ENCODE data around the gene ADD1.

The ADD1 gene

DNA sequence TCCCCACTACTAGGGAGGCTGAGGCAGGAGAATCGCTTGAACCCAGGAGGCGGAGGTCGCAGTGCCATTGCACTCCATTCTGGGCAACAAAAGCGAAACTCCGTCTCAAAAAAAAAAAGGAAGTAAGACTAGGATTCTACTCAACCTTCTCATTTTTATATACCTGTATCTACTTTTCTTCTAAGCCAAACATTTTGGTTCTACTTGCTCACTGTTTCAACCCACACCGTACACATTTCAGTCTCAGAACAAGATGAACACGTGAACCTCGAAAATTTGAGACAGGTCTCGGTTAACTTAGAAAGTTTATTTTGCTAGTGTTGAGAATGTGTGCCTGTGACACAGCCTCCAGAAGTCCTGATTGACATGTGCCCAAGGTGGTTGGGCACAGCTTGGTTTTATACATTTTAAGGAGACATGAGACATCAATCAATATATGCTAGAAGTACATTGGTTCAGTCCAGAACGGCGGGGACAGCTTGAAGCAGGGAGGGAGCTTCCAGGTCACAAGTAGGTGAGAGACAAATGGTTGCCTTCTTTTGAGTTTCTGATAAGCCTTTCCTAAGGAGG is 3.7 kb downstream of the ADD1 start:
- H3K9ac ChIP-seq (ENCODE audit: low read depth, low read length) = no peak overlapping the region

DNA sequence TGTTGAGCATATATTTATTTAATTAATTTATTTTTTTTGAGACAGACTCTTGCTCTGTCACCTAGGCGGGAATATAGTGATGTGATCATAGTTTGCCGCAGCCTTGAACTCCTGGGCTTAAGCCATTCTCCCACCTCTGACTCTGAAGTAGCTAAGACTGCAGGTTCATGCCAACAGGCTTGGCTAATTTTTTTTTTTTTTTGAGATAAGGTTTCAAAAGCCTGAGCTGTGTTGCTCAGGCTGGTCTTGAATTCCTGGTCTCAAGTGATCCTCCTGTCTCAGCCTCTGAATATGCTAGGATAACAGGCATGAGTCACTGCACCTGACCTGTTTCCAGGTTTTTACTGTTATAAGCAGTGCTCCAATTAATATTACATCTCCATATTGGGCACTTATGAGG is 4.8 kb downstream of the ADD1 start:
- Histone ChIP-seq H3K9ac (ENCODE audit: low read depth, low read length) (no peak overlapping the region), H3K4me1 (ENCODE audit: insufficient read depth, low read length) (peaks cover 6% of the 10 kb centered on the region; the same call in 1 of the 2 replicates), H3K9me3 (ENCODE audit: control insufficient read depth, insufficient read depth, low read length) (no peaks in the 10 kb centered on the region), H3K36me3 (ENCODE audit: insufficient read depth, low read length) (no peaks in the 10 kb centered on the region)

More for the DNA sequence above, 3.7 kb downstream of the ADD1 start:
- no peaks in the 10 kb centered on the region for H3K36me3 ChIP-seq (ENCODE audit: insufficient read depth, low read length)
- no peaks in the 10 kb centered on the region for H3K9me3 ChIP-seq (ENCODE audit: control insufficient read depth, insufficient read depth, low read length)
- H3K4me1 ChIP-seq (ENCODE audit: insufficient read depth, low read length) = peaks cover 9% of the 10 kb centered on the region; the same call in 1 of the 2 replicates

DNA sequence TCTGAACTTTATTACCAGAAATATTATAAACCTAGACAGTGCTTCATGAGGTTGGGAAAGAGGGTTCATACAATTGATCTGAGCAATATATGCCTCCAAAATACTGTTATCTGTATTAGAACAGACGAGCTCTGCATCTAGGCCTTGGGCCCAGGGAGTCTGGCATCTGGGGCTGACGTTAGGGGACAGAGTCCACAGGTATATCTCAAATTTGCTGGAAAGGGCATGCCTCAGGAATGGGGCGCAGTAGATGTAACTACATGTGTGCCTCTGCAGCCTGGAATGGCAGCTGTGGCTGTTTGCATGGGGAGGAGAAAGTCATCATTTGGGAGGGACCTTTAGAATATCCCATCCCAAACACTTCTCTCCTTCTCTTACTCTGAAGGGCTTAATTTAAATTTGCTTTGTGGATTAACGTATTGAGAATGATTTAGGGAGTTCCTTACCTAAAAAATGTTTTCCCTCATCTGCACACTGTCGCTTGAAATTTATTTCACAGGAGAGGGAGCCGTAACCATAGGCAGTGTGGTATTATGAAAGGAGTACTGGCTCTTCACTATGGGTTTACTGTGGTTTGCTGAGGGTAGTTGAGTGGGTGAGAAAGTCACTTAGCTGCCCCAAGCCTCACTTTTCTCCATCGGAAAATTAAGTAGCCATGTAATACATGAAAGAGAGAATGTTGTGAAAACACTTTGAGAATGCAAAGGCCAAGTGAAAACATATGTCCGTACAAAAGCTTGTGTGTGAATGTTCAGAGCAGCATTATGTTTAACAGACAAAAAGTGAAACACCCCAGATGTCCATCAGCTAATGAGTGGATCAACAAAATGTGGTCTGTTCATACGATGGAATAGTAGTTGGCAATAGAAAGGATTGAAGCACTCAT is 5.9 kb downstream of the ADD1 start:
- no peak overlapping the region for H3K9ac ChIP-seq (ENCODE audit: low read depth, low read length)
- peaks cover 6% of the 10 kb centered on the region; the same call in 1 of the 2 replicates for H3K4me1 ChIP-seq (ENCODE audit: insufficient read depth, low read length)
- H3K9me3 ChIP-seq (ENCODE audit: control insufficient read depth, insufficient read depth, low read length) = no peaks in the 10 kb centered on the region
- H3K36me3 ChIP-seq (ENCODE audit: insufficient read depth, low read length) = no peaks in the 10 kb centered on the region; the same call in 1 of the 2 replicates

DNA sequence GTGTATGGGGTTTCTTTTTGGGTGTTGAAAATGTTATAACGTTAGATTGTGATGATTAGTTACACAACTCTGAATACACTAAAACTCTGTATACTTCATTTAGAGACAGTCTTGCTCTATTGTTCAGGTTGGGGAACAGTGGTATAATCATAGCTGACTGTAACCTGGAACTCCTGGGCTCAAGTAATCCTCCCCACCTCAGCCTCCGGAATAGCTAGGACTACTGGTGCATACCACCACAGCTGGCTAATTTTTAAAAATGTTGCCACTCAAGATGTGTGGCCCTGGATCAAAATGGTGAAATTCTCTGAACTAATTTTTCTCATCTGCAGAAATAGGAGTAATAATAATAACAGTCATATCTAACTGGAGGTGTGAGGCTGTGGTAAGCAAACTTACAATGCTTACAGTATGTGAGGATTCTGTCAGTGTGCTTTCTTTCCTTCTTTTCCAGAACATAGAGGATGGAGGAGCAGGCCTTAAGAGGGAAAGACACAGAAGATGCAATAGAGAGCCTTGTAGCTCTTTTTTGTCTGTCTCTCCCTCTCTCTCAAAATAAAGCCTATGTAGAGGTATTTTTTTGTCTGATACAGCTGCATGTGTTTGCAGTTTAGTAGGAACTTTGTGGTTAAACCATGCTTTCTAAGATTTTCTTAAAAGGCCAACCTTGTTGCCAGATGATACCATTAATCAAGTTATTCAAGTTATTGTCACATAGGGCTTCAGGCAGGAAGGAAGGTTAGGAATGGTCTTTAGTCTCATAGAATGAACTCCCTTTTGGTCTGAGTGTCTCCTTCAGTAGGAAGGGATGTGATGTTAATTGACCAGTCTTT is 7.5 kb downstream of the ADD1 start:
- Histone ChIP-seq H3K9me3 (ENCODE audit: control insufficient read depth, insufficient read depth, low read length) (no peaks in the 10 kb centered on the region), H3K36me3 (ENCODE audit: insufficient read depth, low read length) (no peaks in the 10 kb centered on the region; the same call in 1 of the 2 replicates), H3K9ac (ENCODE audit: low read depth, low read length) (no peak overlapping the region), H3K4me1 (ENCODE audit: insufficient read depth, low read length) (peaks cover 6% of the 10 kb centered on the region; the same call in 1 of the 2 replicates)

DNA sequence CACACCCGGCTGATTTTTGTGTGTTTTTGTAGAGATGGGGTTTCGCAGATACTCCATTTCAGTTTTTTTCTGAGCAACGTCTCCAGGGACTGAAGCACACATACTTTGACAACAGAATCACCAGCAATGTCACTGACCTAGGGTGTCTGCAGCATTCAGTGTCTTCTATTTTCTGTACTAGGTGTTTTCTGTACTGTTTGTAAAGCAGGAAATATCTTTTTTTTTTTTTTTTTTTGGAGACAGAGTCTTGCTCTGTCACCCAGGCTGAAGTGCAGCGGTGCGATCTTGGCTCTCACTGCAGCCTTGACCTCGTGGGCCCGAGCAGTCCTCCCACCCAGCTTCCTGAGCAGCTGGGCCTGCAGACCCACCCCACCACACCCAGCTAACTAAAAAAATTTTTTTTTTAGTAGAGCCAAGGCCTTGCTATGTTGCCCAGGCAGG is 8.9 kb downstream of the ADD1 start:
- Histone ChIP-seq H3K36me3 (ENCODE audit: insufficient read depth, low read length) (no peaks in the 10 kb centered on the region; the same call in 1 of the 2 replicates), H3K9ac (ENCODE audit: low read depth, low read length) (no peak overlapping the region), H3K4me1 (ENCODE audit: insufficient read depth, low read length) (peaks cover 6% of the 10 kb centered on the region; the same call in 1 of the 2 replicates), H3K9me3 (ENCODE audit: control insufficient read depth, insufficient read depth, low read length) (no peaks in the 10 kb centered on the region)

DNA sequence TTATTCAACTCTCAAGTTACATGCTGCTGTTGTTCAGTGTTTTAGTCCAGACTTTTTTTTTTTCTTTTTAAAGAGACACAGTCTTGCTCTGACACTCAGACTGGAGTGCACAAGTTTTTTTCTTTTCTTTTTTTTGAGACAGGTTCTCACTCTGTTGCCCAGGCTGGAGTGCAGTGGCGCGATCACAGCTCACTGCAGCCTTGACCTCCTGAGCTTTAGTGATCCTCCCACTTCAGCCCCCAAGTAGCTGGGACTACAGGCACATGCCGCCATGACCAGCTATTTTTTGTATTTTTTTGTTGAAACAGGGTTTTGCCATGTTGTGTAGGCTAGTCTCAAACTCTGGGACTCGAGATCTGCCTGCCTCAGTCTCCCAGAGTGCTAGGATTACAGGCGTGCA is 11.9 kb downstream of the ADD1 start:
- H3K9ac ChIP-seq (ENCODE audit: low read depth, low read length) = no peak overlapping the region
- H3K9me3 ChIP-seq (ENCODE audit: control insufficient read depth, insufficient read depth, low read length) = no peaks in the 10 kb centered on the region
- peaks cover 8% of the 10 kb centered on the region for H3K4me1 ChIP-seq (ENCODE audit: insufficient read depth, low read length)
- H3K36me3 ChIP-seq (ENCODE audit: insufficient read depth, low read length) = no peaks in the 10 kb centered on the region; the same call in 1 of the 2 replicates

DNA sequence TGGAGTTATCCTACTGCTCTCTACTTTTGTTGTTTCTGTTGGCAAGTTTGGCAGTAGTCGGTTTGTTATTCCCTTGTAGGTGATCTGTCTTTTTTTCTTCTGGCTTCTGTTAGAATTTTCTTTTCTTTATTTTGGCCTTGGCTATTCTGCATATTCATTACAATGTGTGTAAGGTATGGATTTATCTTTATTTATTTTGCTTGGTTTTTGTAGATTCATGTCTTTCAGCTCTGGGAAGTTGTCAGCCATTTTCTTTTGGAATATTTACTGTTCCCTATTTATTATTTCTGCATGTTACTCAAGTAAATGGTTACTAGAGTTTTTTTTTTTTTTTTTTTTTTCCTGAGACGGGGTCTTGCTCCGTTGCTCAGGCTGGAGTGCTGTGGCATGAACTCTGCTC is 12.6 kb downstream of the ADD1 start:
- no peak overlapping the region for H3K9ac ChIP-seq (ENCODE audit: low read depth, low read length)
- H3K9me3 ChIP-seq (ENCODE audit: control insufficient read depth, insufficient read depth, low read length) = no peaks in the 10 kb centered on the region
- no peaks in the 10 kb centered on the region; the same call in 1 of the 2 replicates for H3K36me3 ChIP-seq (ENCODE audit: insufficient read depth, low read length)
- peaks cover 15% of the 10 kb centered on the region for H3K4me1 ChIP-seq (ENCODE audit: insufficient read depth, low read length)

DNA sequence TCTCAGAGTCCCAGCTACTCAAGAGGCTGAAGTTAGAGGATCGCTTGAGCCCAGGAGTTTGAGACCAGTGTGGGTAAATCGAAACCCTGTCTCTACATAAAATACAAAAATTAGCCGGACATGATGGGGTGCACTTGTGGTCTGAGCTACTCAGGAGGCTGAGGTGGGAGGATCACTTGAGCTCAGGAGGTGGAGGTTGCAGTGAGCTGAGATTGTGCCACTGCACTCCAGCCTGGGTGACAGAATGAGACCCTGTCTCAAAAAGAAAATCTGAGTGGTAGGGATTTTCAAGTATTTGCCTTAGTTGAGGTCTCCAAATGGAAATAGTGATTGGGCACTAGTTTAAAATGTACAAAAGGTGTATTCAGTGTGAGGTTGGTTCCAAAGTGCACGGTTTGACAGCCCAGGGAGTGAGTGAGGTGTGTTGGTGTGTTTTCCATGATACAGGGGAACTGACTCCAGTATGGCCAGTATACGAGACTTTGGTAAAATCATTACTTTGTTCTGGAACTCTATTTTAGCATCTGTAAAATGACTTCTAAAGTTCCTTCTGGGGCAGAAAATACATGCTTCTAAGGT is 13.8 kb downstream of the ADD1 start:
- H3K36me3 ChIP-seq (ENCODE audit: insufficient read depth, low read length) = no peaks in the 10 kb centered on the region; the same call in 1 of the 2 replicates
- H3K9ac ChIP-seq (ENCODE audit: low read depth, low read length) = no peak overlapping the region
- H3K9me3 ChIP-seq (ENCODE audit: control insufficient read depth, insufficient read depth, low read length) = no peaks in the 10 kb centered on the region
- H3K4me1 ChIP-seq (ENCODE audit: insufficient read depth, low read length) = peaks cover 27% of the 10 kb centered on the region

DNA sequence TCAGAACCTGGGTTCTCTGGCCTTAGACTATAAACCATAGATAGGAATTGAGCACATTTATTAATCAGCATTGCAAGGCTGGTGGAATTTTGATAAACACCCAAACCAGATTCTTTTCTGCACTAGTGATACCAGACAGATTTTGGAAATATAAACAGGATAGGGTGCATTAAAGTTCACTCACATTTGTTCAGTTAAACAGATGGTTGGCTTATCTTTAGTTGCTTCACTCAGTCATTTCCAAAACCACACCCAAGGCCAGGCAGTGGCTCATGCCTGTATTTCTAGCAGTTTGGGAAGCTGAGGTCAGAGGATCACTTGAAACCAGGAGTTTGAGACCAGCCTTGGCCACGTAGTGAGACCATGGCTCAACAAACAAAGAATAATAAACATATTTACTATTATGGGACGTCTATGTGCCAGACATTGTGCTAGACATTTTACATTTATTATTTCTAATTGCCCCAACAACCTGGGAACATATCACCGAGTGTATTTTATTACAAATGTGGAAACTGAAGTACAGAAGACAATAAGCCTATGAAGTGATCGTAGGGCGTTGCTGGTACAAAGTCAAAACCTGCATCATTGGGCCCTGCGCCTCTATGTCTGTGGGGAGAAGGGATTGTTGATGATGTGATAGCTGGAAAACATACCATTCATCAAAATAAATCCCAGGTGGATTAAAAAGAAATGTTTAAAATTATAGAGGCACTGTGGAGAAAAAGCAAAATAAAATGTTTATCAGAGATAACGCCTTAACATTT is 15.0 kb downstream of the ADD1 start:
- no peak overlapping the region for H3K9ac ChIP-seq (ENCODE audit: low read depth, low read length)
- no peaks in the 10 kb centered on the region for H3K9me3 ChIP-seq (ENCODE audit: control insufficient read depth, insufficient read depth, low read length)
- peaks cover 28% of the 10 kb centered on the region for H3K4me1 ChIP-seq (ENCODE audit: insufficient read depth, low read length)
- no peaks in the 10 kb centered on the region; the same call in 1 of the 2 replicates for H3K36me3 ChIP-seq (ENCODE audit: insufficient read depth, low read length)

DNA sequence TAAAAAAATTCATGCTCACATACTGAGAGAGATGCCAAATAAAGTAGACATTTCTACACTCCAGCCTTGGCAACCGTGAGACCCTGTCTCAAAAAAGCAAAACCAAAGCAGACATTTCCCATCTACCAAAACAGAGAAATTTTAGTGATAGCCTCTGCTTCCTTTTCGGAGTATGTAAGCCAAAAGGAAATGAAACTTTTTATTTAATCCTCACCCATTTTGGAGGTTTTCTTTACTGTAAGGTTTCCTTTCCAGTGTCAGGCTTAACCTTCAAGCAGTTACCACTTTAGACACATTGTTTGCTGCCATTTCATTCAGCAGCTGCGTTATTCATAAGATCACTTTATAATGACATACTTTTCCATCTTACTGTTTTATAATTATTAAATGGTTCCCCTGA is 15.9 kb downstream of the ADD1 start:
- H3K9ac ChIP-seq (ENCODE audit: low read depth, low read length) = no peak overlapping the region
- H3K9me3 ChIP-seq (ENCODE audit: control insufficient read depth, insufficient read depth, low read length) = no peaks in the 10 kb centered on the region
- H3K36me3 ChIP-seq (ENCODE audit: insufficient read depth, low read length) = no peaks in the 10 kb centered on the region
- H3K4me1 ChIP-seq (ENCODE audit: insufficient read depth, low read length) = peaks cover 30% of the 10 kb centered on the region

DNA sequence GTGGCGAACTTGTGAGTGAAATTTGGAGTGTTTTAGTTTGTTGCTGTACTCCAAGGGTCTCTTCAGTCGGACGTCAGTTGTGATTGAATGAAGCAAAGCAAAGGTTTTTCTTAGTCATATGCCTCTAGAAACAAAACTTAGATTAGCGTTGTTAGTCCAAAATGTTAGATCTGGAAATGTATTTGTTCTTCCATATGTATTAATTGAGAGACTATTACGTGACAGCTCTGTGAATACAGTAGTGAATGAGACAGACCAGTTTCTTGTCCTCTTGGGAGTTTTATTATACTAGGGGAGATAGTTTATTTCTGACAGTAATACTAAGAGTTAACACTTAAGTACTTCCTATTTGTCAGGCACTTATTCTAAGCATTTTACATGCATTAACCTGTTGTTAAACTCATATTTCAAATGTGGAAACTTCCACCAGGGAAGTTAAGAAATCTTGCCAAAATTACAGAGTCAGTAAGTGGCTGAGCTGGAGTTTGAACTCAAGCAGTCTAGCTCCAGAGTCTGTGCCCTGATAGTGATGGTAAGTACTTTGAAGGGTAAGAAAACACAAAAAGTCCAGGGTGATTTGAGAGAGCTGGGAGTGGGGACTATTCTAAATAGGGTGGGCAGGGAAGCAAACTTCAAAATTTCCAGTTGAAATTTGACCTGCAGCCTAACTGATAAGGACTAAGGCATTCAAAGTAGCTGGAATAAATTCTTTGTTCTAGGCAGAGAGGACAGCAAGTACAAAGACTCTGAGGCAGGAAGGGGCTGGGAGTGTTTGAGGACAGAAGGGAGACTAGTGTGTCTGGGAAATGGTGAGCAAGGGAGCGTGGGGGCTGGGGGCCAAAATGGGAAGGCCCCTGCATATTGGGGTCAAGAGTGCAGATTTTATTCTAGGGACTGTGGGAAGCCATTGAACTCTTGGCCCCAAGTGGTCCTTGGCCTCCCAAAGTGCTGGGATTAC is 17.0 kb downstream of the ADD1 start:
- H3K4me1 ChIP-seq (ENCODE audit: insufficient read depth, low read length) = peaks cover 39% of the 10 kb centered on the region
- H3K9ac ChIP-seq (ENCODE audit: low read depth, low read length) = no peak overlapping the region
- no peaks in the 10 kb centered on the region for H3K9me3 ChIP-seq (ENCODE audit: control insufficient read depth, insufficient read depth, low read length)
- H3K36me3 ChIP-seq (ENCODE audit: insufficient read depth, low read length) = no peaks in the 10 kb centered on the region

DNA sequence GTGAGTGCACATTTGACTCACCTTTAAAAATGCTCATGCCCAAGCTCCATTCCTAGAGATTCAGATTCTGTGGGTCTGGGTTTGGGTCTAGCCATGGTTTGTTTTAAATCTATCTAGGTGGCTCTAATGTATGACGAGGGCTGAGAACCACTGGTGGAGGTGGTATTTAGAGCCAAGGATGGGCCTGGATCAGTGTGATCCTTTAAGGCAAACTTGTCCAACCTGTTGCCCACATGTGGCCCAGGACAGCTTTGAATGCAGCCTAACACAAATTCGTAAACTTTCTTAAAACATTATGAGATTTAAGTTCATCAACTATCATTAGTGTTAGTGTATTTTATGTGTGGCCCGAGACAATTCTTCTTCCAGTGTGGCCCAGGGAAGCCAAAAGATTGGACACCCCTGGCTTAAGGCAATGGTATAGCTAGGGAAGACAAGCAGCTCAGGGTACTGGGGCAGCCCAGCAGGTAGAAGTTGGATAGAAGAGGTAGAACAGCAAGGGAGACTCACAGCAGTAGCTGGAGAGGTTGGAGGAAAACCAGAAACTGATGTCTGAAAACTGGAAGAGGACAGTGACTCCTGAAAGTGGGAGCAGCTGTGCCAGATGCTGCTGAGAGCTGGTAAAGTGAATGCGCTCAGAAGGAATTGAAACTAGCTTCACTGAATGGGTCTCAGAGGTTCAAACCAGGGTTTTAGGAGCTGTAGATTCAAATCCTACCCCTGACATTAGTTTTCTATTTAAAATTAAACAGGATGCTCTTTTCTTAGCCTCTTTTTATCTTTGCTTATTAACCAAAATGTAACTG is 18.2 kb downstream of the ADD1 start:
- Histone ChIP-seq H3K4me1 (ENCODE audit: insufficient read depth, low read length) (peaks cover 40% of the 10 kb centered on the region), H3K36me3 (ENCODE audit: insufficient read depth, low read length) (no peaks in the 10 kb centered on the region), H3K9me3 (ENCODE audit: control insufficient read depth, insufficient read depth, low read length) (no peaks in the 10 kb centered on the region), H3K9ac (ENCODE audit: low read depth, low read length) (no peak overlapping the region)
